ENCODE data around the gene ROBO4.

DNA sequence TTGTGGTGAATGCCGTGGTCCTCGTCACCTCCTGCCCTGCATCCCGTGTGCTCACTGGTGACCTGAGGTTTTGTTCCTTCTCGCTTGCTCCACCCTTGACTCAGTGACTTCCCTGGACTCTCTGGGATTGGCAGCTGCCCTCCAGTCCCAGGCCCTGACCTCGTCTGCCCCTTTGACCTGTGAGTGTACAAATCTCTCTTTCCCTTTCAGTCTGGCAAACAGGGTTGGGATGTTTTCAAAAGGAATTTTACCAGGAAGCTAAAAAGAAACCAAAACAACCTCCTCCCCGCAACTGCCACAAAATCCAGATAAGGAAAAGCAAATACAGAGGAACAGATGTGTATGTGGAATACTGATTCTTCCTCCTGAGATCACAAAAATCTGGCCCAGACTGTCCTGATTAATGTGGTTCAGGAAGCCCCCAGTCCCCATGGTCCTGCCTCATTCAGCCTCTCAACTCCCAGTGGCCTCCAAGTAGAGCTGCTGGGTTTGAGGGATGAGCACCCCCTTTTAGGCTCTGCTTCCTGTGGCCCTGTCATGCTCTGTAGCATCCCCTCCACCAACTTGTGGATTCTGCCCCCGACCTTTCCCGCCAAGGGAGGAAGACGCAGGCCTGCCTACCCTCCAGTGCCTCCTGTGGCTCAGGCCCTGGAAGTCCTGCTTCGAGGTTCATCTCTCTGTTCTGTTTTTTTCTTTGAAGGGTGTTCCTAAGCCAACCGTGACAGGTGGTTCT lies 15.2 kb downstream of the ROBO4 start:
- TF ChIP-seq ESRRG (CRISPR knock-in tag; IDR thresholded peaks at IDR 0.05) (no peak), RARB (CRISPR knock-in tag; IDR thresholded peaks at IDR 0.05) (no peak), ZFP3 (CRISPR knock-in tag; IDR thresholded peaks at IDR 0.05) (no peak)

All from SK-N-SH treated with all-trans-retinoic acid at 6 μM for 48 hours (cell line).